GM18517 (cell line): ENCODE results near the gene DAPK1.

Experiments
- ATAC-seq: cut with Tn5 transposase; IDR thresholded peaks from one replicate; pipeline ENCODE4 v1.9.1; 2021; ENCODE audit warnings: mild to moderate bottlenecking, moderate library complexity; ENCODE audit not compliant: unreplicated experiment

The DAPK1 gene

GRCh38 chr9:87704342-87704741 is 206.7 kb downstream of the DAPK1 start:
- no peak for ATAC-seq

GRCh38 chr9:87706066-87706739 is 208.5 kb downstream of the DAPK1 start:
- ATAC-seq, result no peak

GRCh38 chr9:87707805-87708506 is 210.3 kb downstream of the DAPK1 start:
- no peak for ATAC-seq

GRCh38 chr9:87708546-87708945 is 210.9 kb downstream of the DAPK1 start:
- ATAC-seq, result no peak

GRCh38 chr9:87708986-87709728 is 211.5 kb downstream of the DAPK1 start:
- no peak for ATAC-seq

- ATAC-seq, result no peak
Measured at GRCh38 chr9:87710443-87710842, 212.8 kb downstream of the DAPK1 start.

- ATAC-seq, result no peak
Measured at GRCh38 chr9:87711857-87712800, 214.5 kb downstream of the DAPK1 start.

GRCh38 chr9:87712801-87713277 is 215.2 kb downstream of the DAPK1 start:
- ATAC-seq, result no peak

GRCh38 chr9:87713278-87713987 is 215.8 kb downstream of the DAPK1 start:
- ATAC-seq, result no peak

GRCh38 chr9:87713988-87714330 is 216.3 kb downstream of the DAPK1 start:
- ATAC-seq, result no peak

GRCh38 chr9:87714819-87715218 is 217.2 kb downstream of the DAPK1 start:
- no peak for ATAC-seq

GRCh38 chr9:87716141-87716540 is 218.5 kb downstream of the DAPK1 start:
- ATAC-seq, result no peak

- no peak for ATAC-seq
Measured at GRCh38 chr9:87717456-87717855, 219.8 kb downstream of the DAPK1 start.

GRCh38 chr9:87718231-87718630 is 220.6 kb downstream of the DAPK1 start:
- no peak for ATAC-seq

- no peak for ATAC-seq
Measured at GRCh38 chr9:87718852-87719612, 221.4 kb downstream of the DAPK1 start.

- no peak for ATAC-seq
Measured at GRCh38 chr9:87720173-87720572, 222.5 kb downstream of the DAPK1 start.

- no peak for ATAC-seq
Measured at GRCh38 chr9:87722393-87723088, 224.9 kb downstream of the DAPK1 start.

GRCh38 chr9:87725356-87725899 is 227.8 kb downstream of the DAPK1 start:
- no peak for ATAC-seq
